T-helper 1 cell (primary cell): ENCODE results near the gene EMP2.
"Not testable (repeated sequence)": the region's sequence is repeated elsewhere in the genome, so short reads cannot be mapped to it uniquely, and the experiment has no call there.

Experiments
- DNase-seq, 5 donors: peaks; one replicate each; pipeline ENCODE4 v3.0.0-alpha.2; 2012 to 2020

The EMP2 gene

GRCh38 chr16:10547708-10548107 is 32.7 kb downstream of the EMP2 start:
- DNase-seq, result no peak

DNA sequence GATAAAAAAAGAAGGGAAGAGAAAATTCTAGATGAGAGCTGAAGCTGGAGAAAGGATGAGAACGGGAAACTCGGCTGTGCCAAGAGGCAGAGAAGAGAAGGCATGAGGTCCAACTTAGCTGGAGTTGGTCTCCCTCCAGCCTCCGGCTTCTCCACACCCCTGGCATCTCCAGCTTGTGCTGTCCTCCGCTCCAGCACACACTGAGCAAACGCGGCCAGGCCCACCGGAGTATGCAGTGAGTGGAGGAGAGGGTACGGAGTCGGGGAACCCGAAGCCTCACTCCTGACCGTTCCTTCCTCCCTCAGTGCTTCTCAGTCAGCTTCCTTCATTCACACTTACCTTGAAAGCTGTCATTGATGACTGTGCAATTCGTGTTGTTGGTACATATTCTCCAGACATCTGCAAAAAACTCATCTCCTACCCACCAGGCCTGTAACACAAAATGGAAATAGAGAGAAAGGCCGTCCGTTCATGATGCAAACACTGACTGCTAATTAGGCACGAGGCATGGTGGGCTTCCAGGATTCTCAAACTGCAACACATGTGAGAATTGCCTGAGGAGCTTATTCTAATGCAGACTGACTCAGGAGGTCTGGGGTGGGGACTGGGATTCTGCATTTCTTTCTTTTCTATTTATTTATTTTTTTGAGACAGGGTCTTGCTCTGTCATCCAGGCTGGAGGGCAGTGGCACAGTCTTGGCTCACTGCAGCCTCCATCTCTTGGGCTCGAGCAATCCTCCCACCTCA is 37.0 kb downstream of the EMP2 start:
- DNase-seq, result no peak

DNA sequence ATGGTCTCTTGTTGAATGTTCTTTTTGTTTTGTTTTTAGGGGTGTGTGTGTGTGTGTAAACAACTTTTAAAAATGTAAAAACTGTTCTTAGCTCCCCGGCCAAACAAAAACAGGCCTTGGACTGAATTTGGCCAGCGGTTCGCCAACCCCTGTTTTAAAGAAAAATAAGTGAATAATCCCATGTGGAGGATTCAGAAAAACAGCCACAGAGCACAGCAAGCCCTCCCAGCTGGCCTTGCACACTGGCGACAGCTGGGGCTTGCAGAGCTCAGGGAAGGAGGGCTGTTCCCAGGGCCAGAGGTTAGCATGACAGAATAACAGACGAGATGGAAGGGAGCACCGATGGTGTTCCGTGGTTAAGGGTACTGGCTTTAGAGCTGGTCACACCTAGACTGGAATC is 39.0 kb downstream of the EMP2 start:
- DNase-seq, result no peak

GRCh38 chr16:10539793-10540192 is 40.6 kb downstream of the EMP2 start:
- DNase-seq, result no peak

DNA sequence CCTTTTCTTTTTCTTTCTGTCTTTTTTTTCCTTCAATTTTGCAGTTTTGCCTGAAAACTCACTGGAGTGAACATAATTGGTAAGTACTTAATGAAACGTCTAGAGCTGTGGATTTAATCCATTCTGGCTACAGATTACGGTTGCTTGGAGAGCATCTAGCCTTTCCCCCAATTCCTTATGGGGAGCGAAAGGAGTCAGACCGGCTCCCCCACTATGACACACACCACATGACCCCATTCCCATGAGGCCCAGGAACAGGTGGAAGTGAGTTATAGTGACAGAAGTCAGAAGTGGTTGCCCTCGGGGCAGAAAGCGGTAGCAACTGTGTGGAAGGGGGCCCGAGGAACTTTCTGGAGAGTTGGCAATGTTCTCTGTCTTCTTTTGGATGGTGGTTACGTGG is 41.2 kb downstream of the EMP2 start:
- DNase-seq, result no peak

GRCh38 chr16:10538583-10538982 is 41.8 kb downstream of the EMP2 start:
- DNase-seq, result no peak

- DNase-seq, result no peak
Observed at GRCh38 chr16:10537946-10538345, 42.5 kb downstream of the EMP2 start.

GRCh38 chr16:10536814-10537389 is 43.5 kb downstream of the EMP2 start:
- no peak for DNase-seq

DNA sequence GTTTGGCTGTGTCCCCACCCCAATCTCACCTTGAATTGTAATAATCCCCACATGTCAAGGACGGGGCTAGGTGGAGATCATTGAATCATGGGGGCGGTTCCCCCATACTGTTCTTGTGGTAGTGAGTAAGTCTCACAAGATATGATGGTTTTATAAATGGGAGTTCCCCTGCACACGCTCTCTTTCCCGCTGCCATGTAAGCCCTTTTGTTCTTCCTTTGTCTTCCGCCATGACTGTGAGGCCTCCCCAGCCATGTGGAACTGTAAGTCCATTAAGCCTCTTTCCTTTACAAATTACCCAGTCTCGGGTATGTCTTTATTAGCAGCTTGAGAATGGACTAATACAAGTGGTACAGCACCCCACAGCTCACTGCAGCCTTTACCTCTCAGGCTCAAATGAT is 44.1 kb downstream of the EMP2 start:
- DNase-seq, result not testable (repeated sequence)

GRCh38 chr16:10535461-10535860 is 44.9 kb downstream of the EMP2 start:
- DNase-seq, result no peak

- no peak for DNase-seq
Observed at GRCh38 chr16:10534748-10535147, 45.6 kb downstream of the EMP2 start.

DNA sequence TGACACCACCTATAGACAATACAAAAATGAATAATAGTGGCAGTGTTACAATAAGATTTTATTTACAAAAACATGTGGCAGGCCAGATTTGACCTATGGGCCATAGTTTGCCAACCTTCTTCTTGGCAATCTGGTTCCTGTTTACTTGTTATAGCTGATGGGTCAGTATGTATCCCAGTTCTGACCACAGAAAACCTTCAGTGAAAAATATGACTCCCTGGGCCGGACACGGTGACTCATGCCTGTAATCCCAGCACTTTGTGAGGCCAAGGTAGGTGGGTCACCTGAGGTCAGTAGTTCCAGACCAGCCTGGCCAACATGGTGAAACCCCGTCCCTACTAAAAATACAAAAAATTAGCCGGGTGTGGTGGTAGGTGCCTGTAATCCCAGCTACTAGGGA is 46.8 kb downstream of the EMP2 start:
- not testable (repeated sequence) for DNase-seq

DNA sequence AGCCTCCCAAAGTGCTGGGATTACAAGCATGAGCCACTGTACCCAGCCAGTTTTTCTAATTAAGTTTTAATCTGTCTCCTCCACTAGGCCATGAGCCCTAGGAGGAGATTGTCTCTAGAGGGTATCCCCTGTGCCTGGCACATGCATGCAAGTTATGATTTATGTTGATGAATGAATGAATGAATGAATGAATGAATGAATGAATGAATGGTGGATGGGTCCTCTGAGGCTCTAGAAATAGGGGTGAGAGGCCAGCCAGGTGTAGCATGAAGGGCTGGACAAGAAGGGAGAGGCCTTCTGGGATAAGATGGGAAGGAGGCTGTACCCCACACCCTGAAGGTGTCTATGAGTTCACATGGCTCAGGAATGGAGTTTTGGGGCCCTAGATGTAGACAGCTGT is 48.8 kb downstream of the EMP2 start:
- DNase-seq, result no peak

GRCh38 chr16:10530685-10531084 is 49.7 kb downstream of the EMP2 start:
- DNase-seq, result no peak

- DNase-seq, result no peak
Observed at GRCh38 chr16:10529895-10530669, 50.3 kb downstream of the EMP2 start.

DNA sequence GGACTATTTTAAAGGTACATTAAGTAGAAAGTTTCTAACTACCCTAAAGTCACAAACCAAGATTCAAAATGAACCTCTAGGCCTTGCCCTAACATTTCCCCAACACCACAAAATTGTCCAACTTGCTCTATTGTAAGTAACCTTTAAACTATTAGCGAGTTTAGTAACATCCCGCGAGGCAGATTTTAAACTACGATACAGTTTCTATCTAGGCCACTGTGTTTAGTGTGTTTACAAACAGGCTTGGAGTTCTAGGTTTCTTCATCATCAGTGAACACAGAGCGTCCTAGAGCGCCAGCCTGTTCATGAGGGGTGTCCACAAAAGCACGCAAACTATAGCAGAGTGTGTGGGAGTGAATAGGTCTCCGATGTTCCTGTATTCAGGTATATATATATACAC is 51.8 kb downstream of the EMP2 start:
- DNase-seq, result no peak

GRCh38 chr16:10526962-10527361 is 53.4 kb downstream of the EMP2 start:
- DNase-seq, result no peak

- no peak for DNase-seq
Observed at GRCh38 chr16:10525214-10525825, 55.1 kb downstream of the EMP2 start.

DNA sequence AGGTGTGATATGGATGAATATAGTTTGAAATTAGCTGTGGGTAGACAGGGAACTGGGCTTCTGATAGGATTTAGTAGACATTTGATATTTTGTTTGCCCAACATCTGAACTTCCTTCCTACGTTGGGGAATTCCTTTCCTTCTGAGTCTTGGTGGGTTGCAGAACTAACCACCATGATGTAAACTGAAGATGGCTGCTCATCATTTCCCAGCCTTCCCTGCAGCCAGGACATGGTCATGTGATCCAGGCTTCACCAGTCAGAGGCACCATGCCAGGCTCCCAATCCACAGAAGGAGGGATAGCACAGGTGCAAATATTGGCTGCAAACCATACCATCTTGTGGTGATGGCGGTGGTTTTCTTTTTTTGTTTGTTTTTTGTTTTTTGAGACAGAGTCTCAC is 57.4 kb downstream of the EMP2 start:
- no peak for DNase-seq

DNA sequence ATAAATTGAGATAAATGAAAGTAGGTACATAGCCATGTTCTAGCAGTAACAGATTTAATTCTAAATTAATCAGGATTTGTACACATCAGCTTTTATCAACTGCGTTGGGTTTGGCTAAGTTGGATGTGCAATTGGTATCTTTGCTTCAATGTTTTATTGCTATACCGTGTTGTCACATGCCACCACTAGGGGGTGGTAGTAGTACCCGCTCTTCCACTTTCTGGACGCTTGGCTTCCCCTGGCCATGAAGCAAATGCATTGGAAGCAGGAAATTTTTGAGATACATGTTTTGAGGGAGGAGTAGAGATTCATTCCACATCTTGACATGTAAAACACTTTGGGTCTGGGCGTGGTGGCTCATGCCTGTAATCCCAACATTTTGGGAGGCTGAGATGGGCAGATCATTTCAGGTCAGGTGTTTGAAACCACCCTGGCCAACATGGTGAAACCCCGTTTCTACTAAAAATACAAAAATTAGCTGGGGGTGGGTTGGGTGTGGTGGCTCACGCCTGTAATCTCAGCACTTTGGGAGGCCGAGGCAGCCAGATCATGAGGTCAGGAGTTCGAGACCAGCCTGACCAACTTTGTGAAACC is 58.6 kb downstream of the EMP2 start:
- peak in 3 of 5 donors; percentile 16 to 54 (median 29) for DNase-seq

- DNase-seq, result no peak
Observed at GRCh38 chr16:10520869-10521578, 59.4 kb downstream of the EMP2 start.
